Measurements from ENCODE around the gene SERPINB6. TPM values are rescaled to one million over a fixed set of nuclear protein-coding genes. Genes with fewer than 3 reads are reported as not detected.

SERPINB6 gene
- total RNA-seq, 6 experiments from 2014 or later, result 27.0 to 48.5 (median 38.7) TPM

DNA sequence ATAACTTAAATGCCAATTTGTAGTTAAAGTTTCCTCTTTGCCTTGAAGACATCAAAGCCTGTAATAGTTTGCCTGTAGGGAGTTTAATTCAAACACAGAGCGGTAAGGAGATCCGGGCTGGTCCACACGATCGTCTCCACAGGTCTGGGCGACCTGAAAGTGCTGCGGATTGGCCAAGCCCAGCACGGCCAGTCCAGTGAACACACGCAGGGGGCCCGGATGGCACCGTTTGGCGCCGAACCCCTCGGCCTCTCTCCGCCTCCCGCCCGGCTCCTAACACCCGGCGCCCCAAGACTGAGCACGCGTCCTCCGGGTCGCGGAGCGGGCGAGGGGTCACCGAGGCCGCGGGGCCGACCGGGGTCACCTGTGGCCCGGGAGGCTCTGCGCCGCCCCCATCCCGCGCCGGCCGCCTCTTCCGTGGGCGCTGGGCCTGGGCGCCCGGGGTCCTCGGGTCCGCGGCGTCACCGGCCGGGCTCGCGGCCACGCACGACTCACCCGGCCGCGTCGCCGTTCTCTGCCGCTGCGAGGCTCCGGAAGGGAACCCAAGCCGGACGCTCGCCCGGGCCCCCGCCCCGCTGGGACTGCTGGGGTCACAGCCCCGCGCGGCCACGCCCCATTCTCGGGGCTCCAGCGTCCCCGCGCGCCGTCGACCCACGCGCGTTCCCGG lies 481 bp downstream of the SERPINB6 start:
- peaks cover 0 to 21% (median 3%) of the 10 kb centered on the region in 4 donors for H3K4me1 ChIP-seq
- peak; percentile 77 to 87 (median 81) for ATAC-seq
- H3K36me3 ChIP-seq, result no peaks in the 10 kb centered on the region
- TF ChIP-seq POLR2A (IDR thresholded peaks at IDR 0.05) (peak; percentile 50), CTCF (IDR thresholded peaks at IDR 0.05) (no peak)
- peak overlapping the region; percentile 64 to 78 (median 78) for H3K4me3 ChIP-seq
- H3K27me3 ChIP-seq, result no peaks in the 10 kb centered on the region
- H3K27ac ChIP-seq, result peak overlapping the region; percentile 86 to 94 (median 89)
- intact Hi-C loops (cut with DNase I), result no loop called here
- peak; percentile 81 to 87 (median 86) for DNase-seq
- H3K9me3 ChIP-seq, result no peaks in the 10 kb centered on the region
- WGBS (ENCODE audit: insufficient coverage, low coverage, low lambda C conversion rate, missing lambda C conversion rate), result 0% methylated on average over 13 of the region's 80 CpGs

- H3K27me3 ChIP-seq, result no peaks in the 10 kb centered on the region
- peaks cover 0 to 21% (median 3%) of the 10 kb centered on the region in 4 donors for H3K4me1 ChIP-seq
- ATAC-seq, result no peak
- TF ChIP-seq POLR2A (IDR thresholded peaks at IDR 0.05) (no peak), CTCF (IDR thresholded peaks at IDR 0.05) (no peak)
- WGBS (ENCODE audit: insufficient coverage, low coverage, low lambda C conversion rate, missing lambda C conversion rate), result 53% methylated on average over 10 of the region's 10 CpGs
- H3K4me3 ChIP-seq, result peak overlapping the region; percentile 64 to 78 (median 78)
- intact Hi-C loops (cut with DNase I), result no loop called here
- no peaks in the 10 kb centered on the region for H3K9me3 ChIP-seq
- no peaks in the 10 kb centered on the region for H3K36me3 ChIP-seq
- DNase-seq, result peak in 1 of 3 donors; percentile 33
- H3K27ac ChIP-seq, result peak overlapping the region in 2 of 3 donors; percentile 89 to 94
These were observed 1.2 kb downstream of the SERPINB6 start for GRCh38 chr6:2970034-2970685.

DNA sequence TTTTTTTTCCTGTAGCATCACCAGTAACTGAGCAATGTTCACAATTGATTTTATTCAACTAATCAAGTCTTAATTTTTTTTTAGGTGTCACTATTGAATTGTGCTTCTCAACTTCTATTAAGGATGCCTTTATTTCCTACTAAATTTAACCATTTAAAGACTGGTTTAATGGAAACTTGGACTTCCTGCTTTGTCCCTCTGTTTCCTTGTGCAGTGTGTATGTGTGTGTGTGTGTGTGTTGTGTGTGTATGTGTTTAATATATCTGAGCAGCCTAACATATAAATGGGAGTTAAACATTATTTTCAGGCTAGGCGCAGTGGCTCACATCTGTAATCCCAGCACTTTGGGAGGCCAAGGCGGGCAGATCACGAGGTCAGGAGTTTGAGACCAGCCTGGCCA lies 1.8 kb downstream of the SERPINB6 start:
- H3K4me3 ChIP-seq, result no peak overlapping the region
- H3K4me1 ChIP-seq, result peaks cover 0 to 21% (median 3%) of the 10 kb centered on the region in 4 donors
- TF ChIP-seq POLR2A (IDR thresholded peaks at IDR 0.05), result no peak
- TF ChIP-seq CTCF (IDR thresholded peaks at IDR 0.05), result no peak
- 76% methylated on average over 3 of the region's 3 CpGs for WGBS (ENCODE audit: insufficient coverage, low coverage, low lambda C conversion rate, missing lambda C conversion rate)
- ATAC-seq (no peak), DNase-seq (no peak)
- H3K9me3 ChIP-seq, result no peaks in the 10 kb centered on the region
- no peak overlapping the region for H3K27ac ChIP-seq
- no peaks in the 10 kb centered on the region for H3K36me3 ChIP-seq
- intact Hi-C loops (cut with DNase I), result no loop called here
- H3K27me3 ChIP-seq, result no peaks in the 10 kb centered on the region

DNA sequence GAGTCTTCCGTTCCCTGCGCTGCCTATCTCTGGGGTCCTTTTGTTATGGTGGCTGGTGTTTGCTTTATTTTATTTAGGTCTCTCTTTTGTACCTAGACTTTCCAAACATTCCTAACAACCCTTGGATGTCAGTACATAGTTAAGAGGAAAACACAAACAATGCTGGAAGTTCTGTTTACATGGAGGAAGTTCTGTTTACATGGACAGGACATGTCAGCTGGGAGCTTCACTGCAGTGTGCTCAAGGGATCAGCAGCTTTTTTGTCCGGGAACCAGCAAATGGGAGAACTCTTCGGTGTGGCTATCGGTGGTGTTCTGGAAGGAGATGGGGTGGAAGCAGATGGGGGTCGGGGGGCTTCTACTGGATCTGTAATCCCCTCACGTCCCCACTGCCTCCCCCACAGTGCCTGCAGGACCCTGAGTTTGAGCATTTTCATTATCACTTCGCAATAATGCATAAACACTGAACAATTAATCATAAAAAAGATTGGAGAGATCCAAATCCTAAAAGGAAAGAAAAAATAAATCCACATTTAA lies 2.7 kb downstream of the SERPINB6 start:
- TF ChIP-seq POLR2A (IDR thresholded peaks at IDR 0.05), result no peak
- no peak for TF ChIP-seq CTCF (IDR thresholded peaks at IDR 0.05)
- ATAC-seq (no peak), DNase-seq (peak in 1 of 3 donors; percentile 42)
- H3K27ac ChIP-seq, result peak overlapping the region in 1 of 3 donors; percentile 37
- H3K4me1 ChIP-seq, result peaks cover 0 to 21% (median 3%) of the 10 kb centered on the region in 4 donors
- no peaks in the 10 kb centered on the region for H3K9me3 ChIP-seq
- no peak overlapping the region for H3K4me3 ChIP-seq
- intact Hi-C loops (cut with DNase I), result no loop called here
- WGBS (ENCODE audit: insufficient coverage, low coverage, low lambda C conversion rate, missing lambda C conversion rate), result 50% methylated on average over 8 of the region's 8 CpGs
- H3K27me3 ChIP-seq, result no peaks in the 10 kb centered on the region
- H3K36me3 ChIP-seq, result no peaks in the 10 kb centered on the region

All from right lobe of liver (tissue), 6 donors.